HepG2 (cell line): ENCODE data around the gene TSC22D1. TPM values are rescaled to one million over a fixed set of nuclear protein-coding genes. Genes with fewer than 3 reads are reported as not detected.

Source experiments
- ATAC-seq: fragments of 200-7000 bp; cut with Tn5 transposase; 3 replicates; pipeline ENCODE4 v1.9.1; 2020; ENCODE audit warnings: mild to moderate bottlenecking, moderate library complexity
- BruUV-seq: library from RNA; stranded (reverse); fragments of 400-500 nt; replicated peaks from 2 replicates; lab custom pipeline; 2021; lab: Mats Ljungman, UMichigan
- CTCF ChIA-PET: fragments of 300-600 bp; formaldehyde crosslinking; extraction: SDS; loops from one replicate; lab custom pipeline; 2021; ENCODE audit warnings: low total read pairs, inconsistent platforms, low intra/inter-chr PET ratio; lab: Yijun Ruan, JAX
- POLR2A ChIA-PET: fragments of 350-600 bp; sonication (Branson Sonifier 250); formaldehyde crosslinking; loops from one replicate; lab custom pipeline; 2020; ENCODE audit warnings: antibody characterized with exemption, inconsistent platforms; lab: Yijun Ruan, JAX
- DNase-seq: peaks from one replicate; pipeline ENCODE4 v3.0.0-alpha.2; 2015; ENCODE audit warnings: low spot score
- FAIRE-seq: peaks from 3 replicates; lab custom pipeline; 2011; peaks lifted over from hg19 to GRCh38; lab: Jason Lieb, UNC
- H2AFZ ChIP-seq: one replicate; pipeline ENCODE4 v1.6.1; 2011; ENCODE audit warnings: low read length, inconsistent platforms
- H3K27ac ChIP-seq: fragments of 300-600 bp; 3 replicates; pipeline ENCODE4 v1.8.0; 2011; ENCODE audit warnings: mixed run types, mild to moderate bottlenecking, mixed read lengths, low read length, inconsistent platforms; ENCODE audit not compliant: insufficient read depth; ENCODE audit errors: extremely low read length
- H3K27me3 ChIP-seq, 2 experiments: fragments of 200-600 bp in 1 of 2; 2 replicates in 1 of 2; 3 replicates in 1 of 2; pipeline versions ENCODE4 v1.6.0 to v1.8.0; 2011; ENCODE audit warnings: low read length in 2 of 2, mild to moderate bottlenecking in 2 of 2, moderate library complexity in 2 of 2, inconsistent platforms in 1 of 2; ENCODE audit not compliant: insufficient read depth in 2 of 2, control insufficient read depth in 1 of 2
- H3K36me3 ChIP-seq, 2 experiments: fragments of 200-600 bp in 1 of 2; replicated peaks in 1 of 2; 2 replicates in 1 of 2; 3 replicates in 1 of 2; pipeline versions ENCODE4 v1.5.1 to v1.8.0; 2011; ENCODE audit warnings: low read length in 2 of 2, inconsistent platforms in 1 of 2; ENCODE audit not compliant: insufficient read depth in 2 of 2, control insufficient read depth in 1 of 2
- H3K4me1 ChIP-seq: 2 replicates; pipeline ENCODE4 v1.5.1; 2012; ENCODE audit warnings: low read length, inconsistent platforms; ENCODE audit not compliant: insufficient read depth
- H3K4me2 ChIP-seq: 2 replicates; pipeline ENCODE4 v1.6.0; 2011; ENCODE audit warnings: low read depth, low read length, inconsistent platforms
- H3K4me3 ChIP-seq, 3 experiments: fragments of 200-600 bp in 1 of 3; sonication (generic), shearing (Covaris generic) in 1 of 3; replicated peaks in 1 of 3; 2 replicates each; pipeline ENCODE4 v1.5.1; 2011 to 2016; ENCODE audit warnings: low read length in 3 of 3, inconsistent platforms in 2 of 3, low read depth in 2 of 3, mild to moderate bottlenecking in 2 of 3, control low read depth in 1 of 3, mixed read lengths in 1 of 3; ENCODE audit not compliant: insufficient read depth in 1 of 3
- H3K79me2 ChIP-seq: one replicate; pipeline ENCODE4 v1.6.1; 2011; ENCODE audit warnings: low read length, inconsistent platforms; ENCODE audit not compliant: insufficient read depth
- H3K9ac ChIP-seq: 2 replicates; pipeline ENCODE4 v1.6.0; 2011; ENCODE audit warnings: mild to moderate bottlenecking, low read depth, low read length, inconsistent platforms; ENCODE audit not compliant: insufficient read depth
- H3K9me3 ChIP-seq: 2 replicates; pipeline ENCODE4 v1.5.1; 2012; ENCODE audit warnings: mild to moderate bottlenecking, low read length
- H4K20me1 ChIP-seq: 2 replicates; pipeline ENCODE4 v1.6.0; 2011; ENCODE audit warnings: inconsistent platforms, mild to moderate bottlenecking, low read length, moderate library complexity; ENCODE audit not compliant: insufficient read depth
- CENPT ChIP-seq: sonication (generic); formaldehyde crosslinking; IDR thresholded peaks from 2 replicates; pipeline ENCODE4 v1.8.0; 2022; ENCODE audit warnings: low read depth, mild to moderate bottlenecking, moderate library complexity, missing genetic modification reagents
- DPF2 ChIP-seq: sonication (generic); formaldehyde crosslinking; IDR thresholded peaks from 2 replicates; pipeline ENCODE4 v1.4.0; 2020; ENCODE audit warnings: mild to moderate bottlenecking, low read depth, missing genetic modification reagents, borderline replicate concordance
- DRAP1 ChIP-seq: IDR thresholded peaks from 2 replicates; pipeline ENCODE4 v1.6.1; 2016; ENCODE audit warnings: missing genetic modification reagents, missing compliant biosample characterization
- LBX2 ChIP-seq: sonication (generic); formaldehyde crosslinking; IDR thresholded peaks from 2 replicates; pipeline ENCODE4 v1.5.0; 2020; ENCODE audit warnings: missing genetic modification reagents, mild to moderate bottlenecking, borderline replicate concordance
- MLLT10 ChIP-seq: sonication (generic); formaldehyde crosslinking; IDR thresholded peaks from 2 replicates; pipeline ENCODE4 v1.4.0; 2020; ENCODE audit warnings: missing genetic modification reagents
- POGZ ChIP-seq: sonication (generic); formaldehyde crosslinking; IDR thresholded peaks from 2 replicates; pipeline ENCODE4 v1.4.0; 2020; ENCODE audit warnings: mild to moderate bottlenecking, missing genetic modification reagents
- SPEN ChIP-seq: sonication (generic); formaldehyde crosslinking; IDR thresholded peaks from 2 replicates; pipeline ENCODE4 v1.5.1; 2020; ENCODE audit warnings: low read depth, mild to moderate bottlenecking, missing genetic modification reagents
- ZNF558 ChIP-seq: sonication (generic); formaldehyde crosslinking; IDR thresholded peaks from 2 replicates; pipeline ENCODE4 v1.9.0; 2022; ENCODE audit warnings: mild to moderate bottlenecking, missing genetic modification reagents, borderline replicate concordance
- ZNF792 ChIP-seq: IDR thresholded peaks from 2 replicates; pipeline ENCODE4 v1.6.1; 2016
- WGBS: methylation state at CpG from one replicate; pipeline ENCODE4 v1.1.6; 2017; ENCODE audit warnings: low lambda C conversion rate; 5-methylcytosine and 5-hydroxymethylcytosine counted together
- in situ Hi-C: cut with HindIII; loops from 2 replicates; pipeline ENCODE4 v1.10.0; 2017; ENCODE audit warnings: low pct_unique_long_range_greater_than_20kb; ENCODE audit not compliant: extremely low pct_ligation_motif_present
- intact Hi-C: fragments of 100-400 bp; cut with micrococcal nuclease; formaldehyde crosslinking; loops from one replicate; pipeline ENCODE4 v1.10.0; 2022; ENCODE audit not compliant: unreplicated experiment
- polyA plus RNA-seq, 8 experiments: library from polyadenylated mRNA; depleted of rRNA in 3 of 8; stranded (reverse) in 7 of 8; unstranded in 1 of 8; fragments of >200 nt; fragmentation: Illumina TruSeq in 4 of 8; extraction: Trizol in 4 of 8; gene quantifications; 2 replicates each; pipeline versions ENCODE4 v1.2.1 to v1.2.3, GENCODE V29; 2011 to 2016; ENCODE audit warnings: low read depth in 4 of 8, missing spikeins in 1 of 8, mixed read lengths in 1 of 8; ENCODE audit not compliant: insufficient read depth in 1 of 8
- total RNA-seq, 5 experiments: library from RNA; depleted of rRNA; stranded (reverse); fragments of >200 nt; fragmentation: Illumina TruSeq; extraction: Trizol; gene quantifications; 2 replicates each; pipeline ENCODE4 v1.2.3, GENCODE V29; 2016; ENCODE audit warnings: low read depth in 1 of 5
- TF ChIP-seq, protein P1 (sequence below): sonication (generic); formaldehyde crosslinking; conservative IDR thresholded peaks from 2 replicates; pipeline ENCODE4 v1.4.0; 2020; ENCODE audit warnings: mild to moderate bottlenecking, missing genetic modification reagents, moderate library complexity
- TF ChIP-seq, protein P2 (sequence below): sonication (generic); formaldehyde crosslinking; IDR thresholded peaks from 2 replicates; pipeline ENCODE4 v1.4.0; 2020; ENCODE audit warnings: missing genetic modification reagents; ENCODE audit errors: not compliant biosample characterization
- TF ChIP-seq, protein P3 (sequence below): sonication (generic); formaldehyde crosslinking; conservative IDR thresholded peaks from 2 replicates; pipeline ENCODE4 v1.4.0; 2020; ENCODE audit warnings: missing genetic modification reagents

Gene TSC22D1
- total and polyA plus RNA-seq, 2 of the 13 experiments (the other 11 are each of a cell fraction or from before 2014, with no cell fraction given), result 18.4 to 35.7 TPM

DNA sequence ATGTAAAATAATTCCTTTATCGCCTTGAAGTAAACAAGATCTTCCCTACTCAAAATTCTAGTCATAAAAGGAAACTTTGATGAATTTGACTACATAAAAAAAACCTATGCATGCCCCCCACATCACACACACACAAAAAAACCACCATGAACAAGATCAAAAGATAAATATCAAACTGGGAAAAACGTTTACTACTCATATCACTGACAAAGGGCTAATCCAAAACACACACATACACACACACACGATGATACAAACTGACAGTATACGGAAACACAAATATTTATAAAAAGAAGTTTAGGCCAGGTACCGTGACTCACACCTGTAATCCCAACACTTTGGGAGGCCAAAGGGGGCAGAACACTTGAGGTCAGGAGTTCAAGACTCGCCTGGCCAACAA is 61.9 kb downstream of the TSC22D1 start:
- Histone ChIP-seq H4K20me1 (no peaks in the 10 kb centered on the region), H3K9ac (no peak overlapping the region), H3K27me3 (no peaks in the 10 kb centered on the region), H3K36me3 (no peaks in the 10 kb centered on the region)
- in situ Hi-C loops, result no loop called here
- CTCF ChIA-PET, result no interaction called here
- TF ChIP-seq ZNF558 (CRISPR knock-in tag) (no peak), ZNF792 (CRISPR knock-in tag) (no peak), DRAP1 (CRISPR knock-in tag) (no peak), MLLT10 (CRISPR knock-in tag) (no peak), LBX2 (no peak), SPEN (CRISPR knock-in tag) (no peak), DPF2 (CRISPR knock-in tag) (no peak), CENPT (CRISPR knock-in tag) (no peak), POGZ (CRISPR knock-in tag) (no peak)
- TF ChIP-seq, protein P1, sequence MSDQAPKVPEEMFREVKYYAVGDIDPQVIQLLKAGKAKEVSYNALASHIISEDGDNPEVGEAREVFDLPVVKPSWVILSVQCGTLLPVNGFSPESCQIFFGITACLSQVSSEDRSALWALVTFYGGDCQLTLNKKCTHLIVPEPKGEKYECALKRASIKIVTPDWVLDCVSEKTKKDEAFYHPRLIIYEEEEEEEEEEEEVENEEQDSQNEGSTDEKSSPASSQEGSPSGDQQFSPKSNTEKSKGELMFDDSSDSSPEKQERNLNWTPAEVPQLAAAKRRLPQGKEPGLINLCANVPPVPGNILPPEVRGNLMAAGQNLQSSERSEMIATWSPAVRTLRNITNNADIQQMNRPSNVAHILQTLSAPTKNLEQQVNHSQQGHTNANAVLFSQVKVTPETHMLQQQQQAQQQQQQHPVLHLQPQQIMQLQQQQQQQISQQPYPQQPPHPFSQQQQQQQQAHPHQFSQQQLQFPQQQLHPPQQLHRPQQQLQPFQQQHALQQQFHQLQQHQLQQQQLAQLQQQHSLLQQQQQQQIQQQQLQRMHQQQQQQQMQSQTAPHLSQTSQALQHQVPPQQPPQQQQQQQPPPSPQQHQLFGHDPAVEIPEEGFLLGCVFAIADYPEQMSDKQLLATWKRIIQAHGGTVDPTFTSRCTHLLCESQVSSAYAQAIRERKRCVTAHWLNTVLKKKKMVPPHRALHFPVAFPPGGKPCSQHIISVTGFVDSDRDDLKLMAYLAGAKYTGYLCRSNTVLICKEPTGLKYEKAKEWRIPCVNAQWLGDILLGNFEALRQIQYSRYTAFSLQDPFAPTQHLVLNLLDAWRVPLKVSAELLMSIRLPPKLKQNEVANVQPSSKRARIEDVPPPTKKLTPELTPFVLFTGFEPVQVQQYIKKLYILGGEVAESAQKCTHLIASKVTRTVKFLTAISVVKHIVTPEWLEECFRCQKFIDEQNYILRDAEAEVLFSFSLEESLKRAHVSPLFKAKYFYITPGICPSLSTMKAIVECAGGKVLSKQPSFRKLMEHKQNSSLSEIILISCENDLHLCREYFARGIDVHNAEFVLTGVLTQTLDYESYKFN, result no peak
- TF ChIP-seq, protein P2, sequence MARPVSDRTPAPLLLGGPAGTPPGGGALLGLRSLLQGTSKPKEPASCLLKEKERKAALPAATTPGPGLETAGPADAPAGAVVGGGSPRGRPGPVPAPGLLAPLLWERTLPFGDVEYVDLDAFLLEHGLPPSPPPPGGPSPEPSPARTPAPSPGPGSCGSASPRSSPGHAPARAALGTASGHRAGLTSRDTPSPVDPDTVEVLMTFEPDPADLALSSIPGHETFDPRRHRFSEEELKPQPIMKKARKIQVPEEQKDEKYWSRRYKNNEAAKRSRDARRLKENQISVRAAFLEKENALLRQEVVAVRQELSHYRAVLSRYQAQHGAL, result no peak
- TF ChIP-seq, protein P3, sequence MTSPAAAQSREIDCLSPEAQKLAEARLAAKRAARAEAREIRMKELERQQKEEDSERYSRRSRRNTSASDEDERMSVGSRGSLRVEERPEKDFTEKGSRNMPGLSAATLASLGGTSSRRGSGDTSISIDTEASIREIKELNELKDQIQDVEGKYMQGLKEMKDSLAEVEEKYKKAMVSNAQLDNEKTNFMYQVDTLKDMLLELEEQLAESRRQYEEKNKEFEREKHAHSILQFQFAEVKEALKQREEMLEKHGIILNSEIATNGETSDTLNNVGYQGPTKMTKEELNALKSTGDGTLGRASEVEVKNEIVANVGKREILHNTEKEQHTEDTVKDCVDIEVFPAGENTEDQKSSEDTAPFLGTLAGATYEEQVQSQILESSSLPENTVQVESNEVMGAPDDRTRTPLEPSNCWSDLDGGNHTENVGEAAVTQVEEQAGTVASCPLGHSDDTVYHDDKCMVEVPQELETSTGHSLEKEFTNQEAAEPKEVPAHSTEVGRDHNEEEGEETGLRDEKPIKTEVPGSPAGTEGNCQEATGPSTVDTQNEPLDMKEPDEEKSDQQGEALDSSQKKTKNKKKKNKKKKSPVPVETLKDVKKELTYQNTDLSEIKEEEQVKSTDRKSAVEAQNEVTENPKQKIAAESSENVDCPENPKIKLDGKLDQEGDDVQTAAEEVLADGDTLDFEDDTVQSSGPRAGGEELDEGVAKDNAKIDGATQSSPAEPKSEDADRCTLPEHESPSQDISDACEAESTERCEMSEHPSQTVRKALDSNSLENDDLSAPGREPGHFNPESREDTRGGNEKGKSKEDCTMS, result no peak
- TF ChIP-seq, all 625 proteins: peak for 0
- no TSS peak for BruUV-seq
- Histone ChIP-seq H3K4me3 (no peak overlapping the region), H3K9me3 (no peaks in the 10 kb centered on the region), H3K27ac (no peak overlapping the region), H3K4me1 (no peaks in the 10 kb centered on the region), H3K79me2 (no peaks in the 10 kb centered on the region), H2AFZ (no peak overlapping the region), H3K4me2 (no peak overlapping the region)
- POLR2A ChIA-PET, result no interaction called here
- FAIRE-seq, result no peak
- no peak for DNase-seq
- WGBS, result 75% methylated on average over 6 of the region's 6 CpGs
- intact Hi-C loops, result no loop called here
- no peak for ATAC-seq
